Kasumi-1 (cell line): ENCODE data around the gene ZNF804A.

ENCODE experiments used
- DNase-seq, 2 experiments: peaks; one replicate each; lab custom pipeline; 2025; lab: John Stamatoyannopoulos, UW

Gene ZNF804A

GRCh38 chr2:184598316-184599053, at the start of gene ZNF804A:
Gene ZNF804A, plus strand, starts transcription at chr2:184598529. Its CDS starts 431 bp downstream, at chr2:184598960.
- peak; percentile 78 to 79 for DNase-seq

- DNase-seq = no peak
These were observed 49.2 kb upstream of the ZNF804A start for GRCh38 chr2:184549153-184549552.

GRCh38 chr2:184551626-184552025, 46.7 kb upstream of the ZNF804A start:
- no peak for DNase-seq

DNA sequence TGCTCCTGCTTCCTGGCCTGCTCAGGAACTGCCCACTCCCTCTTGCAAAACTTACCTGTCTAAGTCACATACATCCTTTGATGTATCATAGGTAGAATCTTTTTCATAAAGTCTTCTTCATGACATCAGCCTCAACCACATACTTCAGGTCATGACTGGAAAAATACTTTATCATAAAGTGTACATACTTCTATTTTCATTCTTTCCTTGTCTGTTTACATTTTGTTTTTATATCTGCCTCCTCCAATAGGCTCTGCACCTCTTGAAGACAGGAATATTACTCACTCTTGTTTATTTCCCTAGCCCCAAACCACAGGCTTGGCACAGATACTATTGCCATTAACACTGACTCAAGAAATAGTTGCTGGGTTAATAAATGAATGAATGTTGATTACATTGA, 43.6 kb upstream of the ZNF804A start:
- no peak for DNase-seq

GRCh38 chr2:184555352-184555751, 43.0 kb upstream of the ZNF804A start:
- DNase-seq = no peak

- no peak for DNase-seq
These were observed 41.7 kb upstream of the ZNF804A start for GRCh38 chr2:184556639-184557038.

- no peak for DNase-seq
These were observed 39.4 kb upstream of the ZNF804A start for GRCh38 chr2:184558713-184559464.

DNA sequence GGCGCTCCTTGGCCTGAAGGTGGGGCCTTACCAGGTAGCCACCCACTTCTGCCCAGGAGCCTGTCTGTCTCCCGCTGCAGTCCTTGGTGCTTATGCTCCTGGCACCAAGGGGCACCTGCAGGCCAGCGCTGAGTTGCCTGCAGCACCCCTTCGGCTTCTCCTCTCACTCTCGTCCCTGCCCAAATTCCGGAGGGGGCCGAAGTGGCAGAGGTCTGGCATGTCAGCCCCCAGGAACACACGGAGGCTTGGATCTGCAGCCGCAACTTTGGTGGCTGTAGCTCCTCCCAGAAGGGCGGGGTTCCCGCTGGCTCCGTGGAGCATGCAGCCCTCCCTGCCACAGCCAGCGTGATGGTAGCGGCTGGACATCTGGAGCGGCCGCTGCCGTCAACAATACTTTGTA, 37.7 kb upstream of the ZNF804A start:
- DNase-seq = no peak

DNA sequence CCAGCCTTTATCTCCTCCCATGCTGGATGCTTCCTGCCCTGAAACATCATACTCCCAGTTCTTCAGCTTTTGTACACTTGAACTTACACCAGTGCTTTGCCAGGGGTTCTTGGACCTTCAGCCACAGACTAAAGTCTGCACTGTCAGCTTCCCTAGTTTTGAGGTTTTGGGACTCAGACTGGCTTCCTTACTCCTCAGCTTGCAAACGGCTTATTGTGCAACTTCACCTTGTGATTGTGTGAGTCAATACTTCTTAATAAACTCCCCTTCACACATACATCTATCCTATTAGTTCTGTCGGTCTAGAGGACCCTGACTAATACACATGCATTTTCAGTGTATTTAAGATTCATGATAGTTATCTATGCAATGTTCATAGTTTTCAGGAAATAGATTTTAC, 35.8 kb upstream of the ZNF804A start:
- DNase-seq = peak; percentile 84 to 88

DNA sequence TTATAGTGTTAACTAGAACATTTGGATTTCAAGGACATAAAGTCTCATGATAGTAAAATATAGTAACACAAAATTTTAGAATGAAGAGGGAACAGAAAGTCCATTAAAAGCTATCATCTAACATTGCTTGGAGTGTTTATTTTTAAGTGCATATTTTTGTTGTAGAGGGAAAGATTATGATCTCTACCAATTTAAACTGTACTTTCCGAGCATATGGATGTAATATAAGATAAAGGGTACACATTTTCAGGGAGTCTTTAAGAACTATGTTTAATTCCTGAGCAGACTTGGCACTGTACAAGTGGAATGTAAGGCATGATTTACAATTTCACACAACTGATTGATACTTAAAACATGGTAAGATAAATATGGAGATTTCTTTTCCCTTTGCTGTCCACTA, 34.2 kb upstream of the ZNF804A start:
- DNase-seq = no peak

- no peak for DNase-seq
These were observed 31.6 kb upstream of the ZNF804A start for GRCh38 chr2:184566716-184567115.

DNA sequence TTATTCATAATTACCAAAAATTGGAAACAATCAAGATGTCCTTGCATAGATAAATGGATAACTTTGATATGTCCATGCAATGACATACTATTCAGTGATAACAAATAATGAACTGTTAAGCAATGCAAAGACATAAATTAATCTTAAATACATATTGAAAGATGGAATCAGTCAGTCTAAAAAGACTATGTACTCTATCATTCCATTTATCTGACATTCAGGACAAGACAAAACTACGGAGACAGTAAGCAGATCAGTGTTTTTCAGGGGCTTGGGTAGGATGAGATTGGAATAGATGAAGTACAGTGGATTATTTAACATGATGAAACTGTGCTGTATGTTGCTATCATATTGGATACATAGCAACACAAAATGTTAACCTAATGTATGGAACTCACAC, 21.3 kb upstream of the ZNF804A start:
- DNase-seq = no peak

GRCh38 chr2:184577743-184578142, 20.6 kb upstream of the ZNF804A start:
- peak; percentile 85 to 90 for DNase-seq

DNA sequence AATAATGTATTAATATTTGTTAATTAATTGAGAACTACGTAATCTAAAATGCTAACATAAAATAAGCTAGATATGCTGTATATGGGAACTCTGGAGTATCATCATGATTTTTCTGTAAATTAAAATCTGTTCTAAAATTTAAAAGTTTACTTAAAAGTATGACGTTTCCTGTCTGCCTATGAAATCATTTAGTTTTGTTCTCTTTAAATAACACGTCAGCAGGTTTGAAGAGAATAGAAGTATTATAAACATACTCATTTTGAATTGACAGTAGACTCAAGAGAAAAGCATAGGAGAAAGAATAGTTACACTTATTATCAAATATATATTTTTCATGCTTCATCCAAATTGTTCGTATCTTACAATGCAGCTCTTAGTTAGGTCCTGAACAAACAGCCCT, 19.1 kb upstream of the ZNF804A start:
- no peak for DNase-seq

- no peak for DNase-seq
These were observed 16.9 kb upstream of the ZNF804A start for GRCh38 chr2:184581391-184581790.

GRCh38 chr2:184589261-184589660, 9.1 kb upstream of the ZNF804A start:
- no peak for DNase-seq

GRCh38 chr2:184596819-184597411, 1.4 kb upstream of the ZNF804A start:
- DNase-seq = peak; percentile 96 to 97

DNA sequence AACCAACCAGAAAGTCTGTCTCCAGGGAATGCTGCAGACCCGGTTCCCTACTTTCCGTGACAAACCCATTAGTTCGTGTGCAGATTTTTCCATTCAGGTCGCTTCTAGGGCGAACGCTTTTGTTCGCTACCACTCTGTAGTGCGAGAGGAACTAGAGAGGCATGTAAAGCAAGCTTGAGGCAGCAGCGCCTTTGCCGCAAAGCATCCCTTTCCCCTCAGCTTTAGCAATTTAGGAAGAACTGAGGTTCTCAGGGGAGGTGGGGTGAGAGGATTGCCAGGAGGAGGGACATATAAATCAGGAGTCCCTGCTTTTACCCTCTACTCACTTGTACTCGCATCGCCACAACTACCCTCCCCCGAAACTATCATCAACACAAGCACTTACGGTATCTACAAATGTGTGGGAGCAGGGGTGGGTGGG, 748 bp upstream of the ZNF804A start:
- peak; percentile 90 to 91 for DNase-seq

DNA sequence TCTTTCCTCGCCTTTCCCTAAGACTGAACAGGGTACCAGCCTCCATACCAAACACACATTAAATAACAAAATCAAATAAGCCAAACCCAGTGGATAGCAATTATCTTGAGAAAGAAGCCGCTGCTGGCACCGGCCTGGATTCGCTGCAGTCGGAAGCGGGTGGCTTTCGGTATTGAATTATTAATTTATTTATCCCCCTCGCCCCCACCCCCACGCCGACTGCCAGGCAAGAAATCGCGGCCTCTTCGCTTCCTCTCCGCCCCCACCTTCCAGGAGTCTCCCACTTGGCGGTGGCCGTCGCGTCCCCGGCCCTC, 370 bp upstream of the ZNF804A start:
- DNase-seq = peak in 1 of 2 experiments; percentile 74

GRCh38 chr2:184599054-184599871, 934 bp downstream of the ZNF804A start:
- peak; percentile 88 to 93 for DNase-seq

DNA sequence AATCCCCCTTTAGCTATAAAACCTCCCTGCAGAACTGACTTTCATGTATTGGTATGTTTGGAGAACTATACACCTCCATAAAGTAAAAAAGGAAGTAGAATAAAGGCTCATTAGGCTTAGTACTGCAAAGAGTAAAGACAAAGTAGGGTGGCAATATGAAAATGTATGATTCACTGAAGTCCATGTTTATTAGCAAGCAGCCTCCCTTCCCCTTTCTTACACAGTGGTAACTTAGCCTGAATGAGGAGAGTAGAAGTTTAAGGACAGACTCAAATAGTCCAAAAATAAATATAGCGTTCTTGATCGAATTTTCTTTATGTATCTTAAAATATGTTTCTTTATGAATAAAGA, 1.5 kb downstream of the ZNF804A start:
- DNase-seq = peak; percentile 88 to 93

DNA sequence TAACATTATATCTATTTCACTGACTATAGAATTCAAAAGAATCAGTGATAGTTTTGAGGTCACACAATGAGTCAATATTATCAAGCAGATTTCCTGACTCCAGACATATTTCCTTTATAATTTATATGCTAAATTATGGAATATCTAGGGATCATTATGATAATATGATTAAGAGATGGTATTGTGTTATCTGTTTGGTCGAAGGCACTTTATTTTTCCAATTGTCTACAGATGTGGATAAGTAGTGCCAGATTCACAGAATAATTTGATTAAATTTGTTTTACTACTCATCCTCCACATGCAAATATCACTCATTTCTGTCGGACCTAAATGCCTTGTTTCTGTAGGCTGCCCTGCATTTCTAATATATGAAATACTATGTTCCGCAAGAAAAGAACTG, 4.4 kb downstream of the ZNF804A start:
- DNase-seq = no peak
